HG02623 (cell line): ENCODE data around the gene PHKG1.
"Not testable (repeated sequence)": the region's sequence is repeated elsewhere in the genome, so short reads cannot be mapped to it uniquely, and the experiment has no call there.

ENCODE experiments used
- ATAC-seq: cut with Tn5 transposase; IDR thresholded peaks from one replicate; pipeline ENCODE4 v1.9.1; 2021; ENCODE audit warnings: moderate library complexity; ENCODE audit not compliant: unreplicated experiment

The PHKG1 gene

DNA sequence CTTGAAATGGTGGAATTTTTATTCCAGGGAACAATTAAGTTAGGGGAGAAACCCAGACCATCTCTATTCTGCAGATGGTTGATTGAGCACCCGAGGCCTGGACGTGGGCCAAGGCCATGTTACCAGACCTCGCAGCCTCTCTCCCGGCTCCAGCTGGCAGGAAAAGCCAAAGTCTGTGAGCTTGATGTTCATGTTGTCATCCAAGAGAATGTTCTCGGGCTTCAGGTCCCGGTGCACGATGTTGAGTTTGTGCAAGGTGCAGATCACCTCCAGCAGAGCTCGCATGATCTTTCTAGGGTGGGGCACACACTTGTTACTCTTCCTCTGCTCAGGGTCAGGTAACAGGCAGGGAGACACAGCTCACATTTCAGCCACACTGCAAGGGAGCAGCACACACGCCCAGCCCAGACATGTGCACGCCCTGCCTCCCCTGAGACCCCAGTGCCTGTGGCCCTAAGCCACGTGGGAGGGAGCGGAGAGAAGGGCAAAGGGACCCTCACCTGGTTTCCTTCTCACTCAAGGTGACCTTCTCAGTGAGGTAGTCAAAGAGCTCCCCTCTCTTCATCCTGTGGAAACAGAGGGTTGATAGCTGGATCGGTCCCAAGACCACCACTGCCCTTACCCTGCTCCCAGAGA, 9.5 kb downstream of the PHKG1 start:
- no peak for ATAC-seq

DNA sequence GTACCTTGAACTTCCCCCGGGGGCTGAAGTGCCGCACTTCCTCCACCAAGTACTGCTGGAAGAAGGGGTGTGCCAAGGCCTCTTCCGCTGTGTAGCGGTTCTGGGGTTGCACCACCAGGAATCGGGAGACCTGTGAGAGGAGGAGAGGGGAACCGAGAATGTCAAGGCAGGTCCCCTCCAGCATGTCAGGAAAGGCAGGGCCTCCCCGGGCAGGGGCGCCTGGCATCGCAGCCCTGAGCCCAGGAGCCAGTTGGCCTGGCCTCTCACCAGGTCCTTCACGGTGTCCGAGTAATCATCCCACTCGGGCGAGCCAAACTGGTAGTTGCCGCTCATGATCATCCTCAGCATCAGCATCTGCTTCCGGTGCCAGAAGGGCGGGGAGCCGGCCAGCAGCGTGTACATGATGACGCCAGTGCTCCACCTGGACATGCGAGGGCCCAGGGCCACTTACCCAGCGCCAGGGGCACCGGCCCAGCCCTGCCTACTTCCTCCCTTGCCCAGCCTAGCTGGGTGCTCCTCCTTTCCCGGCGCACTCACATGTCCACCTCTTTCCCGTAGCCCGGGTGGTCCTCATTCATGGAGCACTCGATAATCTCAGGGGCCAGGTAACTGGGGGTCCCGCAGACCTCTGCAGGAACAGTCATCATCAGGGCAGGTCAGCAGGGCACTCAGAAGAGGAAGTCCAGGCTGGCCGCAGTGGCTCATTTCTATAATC, 11.0 kb downstream of the PHKG1 start:
- no peak for ATAC-seq

DNA sequence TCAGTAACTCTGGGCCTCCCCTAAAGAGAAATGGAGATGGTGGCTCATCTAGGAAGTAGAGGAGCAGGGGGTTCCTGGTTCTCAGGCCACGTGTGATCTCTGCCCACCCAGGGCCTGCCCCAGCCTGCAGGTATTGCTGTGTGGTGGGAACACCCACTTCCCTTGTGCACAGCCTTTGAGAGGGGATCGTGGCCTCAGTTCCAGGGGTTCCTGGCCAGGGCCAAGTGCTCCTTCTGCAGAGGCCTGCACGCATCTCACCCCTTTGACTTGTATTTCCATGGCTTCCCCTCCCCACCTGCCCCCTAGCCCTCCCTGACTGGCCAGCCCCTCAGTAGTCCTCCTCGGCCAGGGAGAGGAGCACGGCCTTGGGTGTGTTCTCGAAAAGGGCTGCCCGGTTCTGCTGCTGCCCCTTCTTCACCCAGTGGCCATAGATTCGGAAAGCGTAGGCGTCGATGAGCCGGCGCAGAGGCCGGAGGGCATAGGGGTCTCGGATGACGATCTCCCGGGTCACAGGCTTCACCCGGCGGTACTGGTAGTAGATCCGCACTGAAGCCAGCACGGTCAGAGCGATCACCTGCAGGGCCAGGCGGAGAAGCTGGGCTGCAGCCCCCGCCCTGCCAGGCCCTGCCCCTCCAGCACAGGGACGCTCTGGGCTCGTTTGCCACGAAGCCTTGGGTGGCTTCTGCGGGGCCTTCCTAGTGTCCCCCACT, 11.9 kb downstream of the PHKG1 start:
- not testable (repeated sequence) for ATAC-seq

GRCh38 chr7:56079450-56080185, 13.1 kb downstream of the PHKG1 start:
- no peak for ATAC-seq

GRCh38 chr7:56078196-56078595, 14.6 kb downstream of the PHKG1 start:
- no peak for ATAC-seq

DNA sequence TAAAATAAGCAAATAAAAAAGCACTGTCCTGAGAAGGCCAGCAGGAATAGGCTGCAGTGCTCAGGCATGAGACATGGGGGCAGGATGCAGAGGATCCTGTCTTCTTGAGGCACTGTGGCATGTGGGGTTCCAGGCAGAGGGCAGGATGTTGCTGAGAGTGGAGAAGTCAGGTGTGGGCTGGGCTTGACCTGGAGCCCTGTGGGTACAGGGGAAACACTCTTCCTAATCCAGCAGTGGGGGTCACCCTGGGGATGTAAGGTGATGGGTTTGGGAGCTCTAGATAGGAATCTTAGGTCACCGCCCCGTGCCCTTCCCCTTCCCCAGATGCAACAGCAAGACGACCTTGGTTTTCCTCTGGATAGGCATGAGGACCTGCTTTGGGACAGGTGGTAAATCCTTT, 15.1 kb downstream of the PHKG1 start:
- ATAC-seq: no peak

GRCh38 chr7:56074371-56074791, 18.4 kb downstream of the PHKG1 start:
- peak; percentile 87 for ATAC-seq

- not testable (repeated sequence) for ATAC-seq
Observed at GRCh38 chr7:56066376-56066775, 26.4 kb downstream of the PHKG1 start.

DNA sequence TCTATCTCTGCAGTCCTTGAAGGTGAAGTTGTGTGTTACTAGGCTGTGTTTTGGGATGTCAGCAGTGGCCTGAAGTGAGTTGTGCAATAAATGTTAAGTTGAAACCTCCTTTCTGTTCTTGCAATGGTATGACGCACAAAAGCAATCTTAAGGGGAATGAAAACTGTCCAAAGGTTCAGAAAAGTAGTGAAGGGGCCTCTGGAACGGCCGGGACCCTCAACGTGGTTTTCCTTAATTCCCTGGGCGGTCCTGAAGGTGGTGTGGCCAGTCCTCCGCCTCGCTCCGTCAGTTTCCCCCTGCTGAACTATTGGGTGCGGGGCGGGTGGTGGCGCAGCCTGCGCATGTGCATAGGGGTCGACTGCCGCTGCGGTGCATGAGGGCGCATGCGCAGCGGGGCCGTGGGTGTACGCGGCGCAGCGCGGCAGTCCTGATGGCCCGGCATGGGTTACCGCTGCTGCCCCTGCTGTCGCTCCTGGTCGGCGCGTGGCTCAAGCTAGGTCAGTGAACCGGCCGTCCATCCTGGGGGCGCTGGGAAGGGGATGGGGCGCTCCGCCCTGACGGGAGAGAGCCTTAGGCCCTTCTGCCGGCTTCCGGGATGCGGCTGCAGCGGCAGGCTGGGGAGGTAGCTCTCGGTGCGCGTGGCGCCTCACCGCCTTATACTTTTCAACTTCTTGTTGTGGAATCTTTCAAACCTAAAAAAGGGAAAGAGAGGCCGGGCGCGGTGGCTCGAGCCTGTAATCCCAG, 28.7 kb downstream of the PHKG1 start, which contains the start of gene SUMF2:
TSS of gene SUMF2 (plus strand) at position 405 of the 744 bp plus-strand sequence. CDS start at position 431, 26 bp downstream.
- ATAC-seq: peak; percentile 89

DNA sequence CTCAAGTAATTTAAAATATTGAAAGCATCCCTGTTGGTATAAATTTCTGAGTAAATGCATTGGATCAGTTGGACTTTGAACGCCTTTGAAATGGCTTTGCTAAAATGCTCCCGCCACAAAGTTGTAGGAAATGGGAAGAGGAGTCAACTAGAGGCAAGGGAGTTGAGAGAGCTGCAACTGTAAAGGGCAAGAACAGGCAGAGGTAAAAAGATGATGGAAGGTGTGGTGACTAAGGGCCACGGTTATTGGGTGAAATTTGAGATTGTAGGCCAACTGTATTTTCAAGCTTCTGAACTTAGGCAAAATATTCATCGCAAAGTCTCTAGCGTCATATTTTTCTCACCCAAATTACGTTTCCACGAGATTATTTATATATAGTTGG, 29.3 kb downstream of the PHKG1 start:
- ATAC-seq: no peak

GRCh38 chr7:56062382-56062781, 30.4 kb downstream of the PHKG1 start:
- no peak for ATAC-seq

DNA sequence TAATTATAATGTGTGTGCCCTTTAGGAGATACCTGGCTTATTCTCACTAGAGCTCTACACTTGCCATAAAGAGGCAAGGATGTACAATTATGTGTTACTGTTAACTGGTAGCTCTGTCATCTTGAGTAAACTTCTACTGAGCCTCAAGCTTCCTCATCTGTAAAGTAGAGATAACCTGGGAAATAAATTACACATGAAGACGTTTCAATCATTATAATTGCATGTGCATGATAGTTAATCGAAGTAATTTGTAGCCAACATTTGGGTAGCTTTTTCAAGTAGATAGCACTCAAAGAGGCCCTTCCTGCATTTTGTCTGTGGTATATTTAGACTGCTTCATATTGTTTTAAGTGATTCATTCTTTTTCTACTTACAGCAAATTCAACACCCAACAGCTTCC, 38.8 kb downstream of the PHKG1 start:
- no peak for ATAC-seq

DNA sequence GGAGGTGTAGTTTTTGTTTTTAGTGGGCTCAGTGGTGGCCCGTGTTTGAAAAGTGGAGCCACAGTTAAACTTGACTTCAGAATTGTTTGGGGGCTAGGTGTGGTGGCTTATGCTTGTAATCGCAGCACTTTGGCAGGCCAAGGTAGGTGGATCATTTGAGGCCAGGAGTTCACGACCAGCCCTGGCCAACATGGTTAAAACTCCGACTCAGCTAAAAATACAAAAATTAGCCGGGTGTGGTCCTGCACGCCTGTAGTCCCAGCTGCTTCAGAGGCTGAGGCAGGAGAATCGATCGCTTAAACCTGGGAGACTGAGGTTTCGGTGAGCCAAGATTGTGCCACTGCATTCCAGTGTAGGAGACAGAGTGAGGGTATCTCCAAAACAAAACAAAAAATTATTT, 39.4 kb downstream of the PHKG1 start:
- no peak for ATAC-seq

DNA sequence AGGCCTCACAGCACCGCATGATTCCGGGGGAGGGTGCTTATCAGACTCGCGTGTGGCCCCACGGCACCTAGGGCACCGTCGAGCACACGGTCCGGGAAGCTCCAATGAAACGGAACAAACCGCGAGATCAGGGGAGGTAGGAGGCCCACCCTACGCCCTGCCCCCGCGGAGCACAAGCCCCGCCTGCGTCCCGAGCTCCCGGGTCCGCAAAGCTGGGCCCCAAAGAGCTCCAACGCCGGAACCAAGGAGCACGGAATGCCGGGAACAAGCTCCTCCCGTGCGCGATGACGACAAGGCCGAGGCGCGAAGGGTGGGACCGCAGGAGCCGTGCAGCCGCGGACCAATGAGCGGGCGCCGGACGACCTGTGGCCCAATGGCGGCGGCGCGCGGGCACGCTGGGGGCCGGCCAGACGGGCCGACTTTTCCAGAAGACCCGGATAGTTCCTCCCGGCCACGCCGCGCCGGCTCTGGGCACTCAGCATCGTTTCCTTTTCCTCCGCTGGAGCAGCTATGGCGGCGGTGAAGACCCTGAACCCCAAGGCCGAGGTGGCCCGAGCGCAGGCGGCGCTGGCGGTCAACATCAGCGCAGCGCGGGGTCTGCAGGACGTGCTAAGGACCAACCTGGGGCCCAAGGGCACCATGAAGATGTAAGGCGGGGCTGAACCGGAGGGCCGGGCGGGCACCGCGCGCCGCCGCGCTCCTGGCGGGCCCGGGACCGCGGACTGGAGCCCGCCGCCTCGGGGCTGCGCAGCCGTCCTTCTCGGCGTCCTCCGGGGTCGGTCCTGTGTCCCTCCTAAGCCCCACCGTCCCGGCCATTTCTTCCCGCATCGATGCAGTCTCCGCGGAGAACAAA, 41.2 kb downstream of the PHKG1 start, which contains the start of the genes CCT6A and PSPH:
TSS of gene CCT6A (plus strand) at position 427 of the 853 bp plus-strand sequence. CDS start at position 511, 84 bp downstream.
TSS of gene PSPH (minus strand) at position 106 of the 853 bp plus-strand sequence. CDS start 30,232 bp downstream, outside the sequence.
- ATAC-seq: peak; percentile 95

- no peak for ATAC-seq
Observed at GRCh38 chr7:56051053-56051338, 41.8 kb downstream of the PHKG1 start.

DNA sequence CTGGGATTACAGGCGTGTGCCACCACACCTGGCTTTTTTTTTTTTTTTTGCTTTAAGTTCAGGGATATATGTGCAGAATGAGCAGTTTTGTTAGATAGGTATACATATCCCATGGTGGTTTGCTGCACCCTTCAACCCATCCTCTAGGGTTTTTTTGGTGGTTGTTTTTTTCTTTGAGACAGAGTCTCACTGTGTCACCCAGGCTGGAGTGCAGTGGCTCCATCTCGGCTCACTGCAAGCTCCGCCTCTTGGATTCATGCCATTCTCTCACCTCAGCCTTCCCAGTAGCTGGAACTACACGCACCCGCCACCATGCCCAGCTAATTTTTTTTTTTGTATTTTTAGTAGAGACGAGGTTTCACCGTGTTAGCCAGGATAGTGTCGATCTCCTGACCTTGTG, 44.0 kb downstream of the PHKG1 start:
- ATAC-seq: not testable (repeated sequence)

DNA sequence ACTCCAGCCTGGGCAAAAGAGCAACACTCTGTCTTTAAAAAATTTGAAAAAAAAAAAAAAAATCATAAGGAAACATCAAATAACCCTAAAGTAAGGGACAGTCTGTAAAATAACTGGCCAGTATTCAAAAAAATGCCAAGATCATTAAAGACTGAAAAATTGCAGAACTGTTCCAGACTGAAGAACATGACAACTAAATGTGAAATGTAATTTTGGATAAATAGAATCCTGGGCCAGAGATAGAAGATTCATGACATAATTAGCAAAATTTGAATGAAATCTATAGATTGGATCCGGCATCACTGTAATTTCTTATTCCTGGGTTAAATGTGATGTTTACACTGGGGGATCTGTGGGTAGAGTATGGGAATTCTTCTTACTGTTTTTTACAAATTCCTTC, 44.5 kb downstream of the PHKG1 start:
- ATAC-seq: no peak

DNA sequence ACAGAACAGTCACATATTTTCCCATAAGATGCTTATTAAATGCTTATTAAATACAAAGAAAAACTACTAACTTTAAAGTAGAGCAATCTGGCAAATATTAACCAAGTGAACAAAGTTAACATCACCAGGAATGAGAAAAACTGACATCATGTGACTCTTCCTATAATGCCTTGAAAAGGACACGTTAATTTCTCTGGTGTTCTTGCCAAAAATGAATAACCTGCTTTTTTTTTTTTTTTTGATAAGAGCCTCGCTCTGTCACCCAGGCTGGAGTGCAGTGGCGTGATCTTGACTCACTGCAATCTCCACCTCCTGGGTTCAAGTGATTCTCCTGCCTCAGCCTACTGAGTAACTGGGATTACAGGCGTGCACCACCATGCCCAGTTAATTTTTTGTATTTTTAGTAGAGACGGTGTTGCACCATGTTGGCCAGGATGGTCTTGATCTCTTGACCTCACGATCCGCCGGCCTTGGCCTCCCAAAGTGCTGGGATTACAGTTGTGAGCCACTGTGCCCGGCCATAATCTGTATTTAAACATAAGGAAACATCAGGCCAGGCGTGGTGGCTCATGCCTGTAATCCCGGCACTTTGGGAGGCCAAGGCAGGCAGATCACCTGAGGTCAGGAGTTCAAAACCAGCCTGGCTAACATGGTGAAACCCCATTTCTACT, 45.2 kb downstream of the PHKG1 start:
- ATAC-seq: not testable (repeated sequence)
